Trophoblast cell (in vitro differentiated cells and primary cell): Measurements from ENCODE around the gene TOX2.

Source experiments
- DNase-seq, 2 donors: peaks; one replicate each; pipeline ENCODE4 v3.0.0-alpha.2; 2016
- H2AFZ ChIP-seq: 2 replicates; pipeline ENCODE4 v1.6.1; 2013; ENCODE audit warnings: low read length, moderate library complexity, mild to moderate bottlenecking; ENCODE audit not compliant: insufficient read depth, poor library complexity
- H2AK5ac ChIP-seq: 2 replicates; pipeline ENCODE4 v1.6.1; 2013; ENCODE audit warnings: mild to moderate bottlenecking, low read length
- H2BK120ac ChIP-seq: 2 replicates; pipeline ENCODE4 v1.6.1; 2013; ENCODE audit warnings: low read length, mild to moderate bottlenecking, moderate library complexity; ENCODE audit not compliant: insufficient read depth, poor library complexity
- H2BK12ac ChIP-seq: 2 replicates; pipeline ENCODE4 v1.6.1; 2013; ENCODE audit warnings: mild to moderate bottlenecking, low read length, moderate library complexity
- H2BK5ac ChIP-seq: 2 replicates; pipeline ENCODE4 v1.6.1; 2013; ENCODE audit warnings: low read length, low read depth, moderate library complexity, mild to moderate bottlenecking; ENCODE audit not compliant: poor library complexity
- H3K14ac ChIP-seq: 2 replicates; pipeline ENCODE4 v1.6.1; 2013; ENCODE audit warnings: mild to moderate bottlenecking, low read length
- H3K18ac ChIP-seq: 2 replicates; pipeline ENCODE4 v1.6.1; 2013; ENCODE audit warnings: mild to moderate bottlenecking, low read length
- H3K23ac ChIP-seq: 2 replicates; pipeline ENCODE4 v1.6.1; 2013; ENCODE audit warnings: low read length
- H3K27ac ChIP-seq: 2 replicates; pipeline ENCODE4 v1.5.1; 2013; ENCODE audit warnings: low read depth, mild to moderate bottlenecking, inconsistent platforms, low read length, moderate library complexity
- H3K27me3 ChIP-seq: 2 replicates; pipeline ENCODE4 v1.6.1; 2013; ENCODE audit warnings: inconsistent platforms, mild to moderate bottlenecking, low read length, moderate library complexity; ENCODE audit not compliant: insufficient read depth
- H3K36me3 ChIP-seq, 2 experiments: 1 replicate in 1 of 2; 2 replicates in 1 of 2; pipeline ENCODE4 v1.6.1; 2013; ENCODE audit warnings: low read length in 2 of 2, mild to moderate bottlenecking in 2 of 2, moderate library complexity in 1 of 2; ENCODE audit not compliant: insufficient read depth in 2 of 2, control insufficient read depth in 1 of 2
- H3K4ac ChIP-seq: 2 replicates; pipeline ENCODE4 v1.6.1; 2013; ENCODE audit warnings: low read depth, mild to moderate bottlenecking, low read length, moderate library complexity
- H3K4me1 ChIP-seq, 2 experiments: 1 replicate in 1 of 2; 2 replicates in 1 of 2; pipeline ENCODE4 v1.6.1; 2013; ENCODE audit warnings: low read length in 2 of 2, mild to moderate bottlenecking in 2 of 2, moderate library complexity in 1 of 2; ENCODE audit not compliant: insufficient read depth in 2 of 2, control insufficient read depth in 1 of 2
- H3K4me2 ChIP-seq: 2 replicates; pipeline ENCODE4 v1.6.1; 2013; ENCODE audit warnings: inconsistent platforms, mild to moderate bottlenecking, low read length, moderate library complexity
- H3K4me3 ChIP-seq: 2 replicates; pipeline ENCODE4 v1.5.1; 2013; ENCODE audit warnings: mild to moderate bottlenecking, low read depth, low read length, inconsistent platforms
- H3K79me1 ChIP-seq: one replicate; pipeline ENCODE4 v1.6.1; 2013; ENCODE audit warnings: low read length
- H3K79me2 ChIP-seq: 2 replicates; pipeline ENCODE4 v1.6.1; 2013; ENCODE audit warnings: low read length, mild to moderate bottlenecking; ENCODE audit not compliant: control insufficient read depth, insufficient read depth, poor library complexity
- H3K9ac ChIP-seq: 2 replicates; pipeline ENCODE4 v1.6.1; 2013; ENCODE audit warnings: mild to moderate bottlenecking, low read length
- H3K9me3 ChIP-seq: 2 replicates; pipeline ENCODE4 v1.6.1; 2013; ENCODE audit warnings: low read depth, mild to moderate bottlenecking, control low read depth, inconsistent platforms, low read length; ENCODE audit not compliant: insufficient read depth
- H4K12ac ChIP-seq: 2 replicates; pipeline ENCODE4 v1.6.1; 2013; ENCODE audit warnings: low read depth, mild to moderate bottlenecking, low read length, moderate library complexity
- H4K8ac ChIP-seq: 2 replicates; pipeline ENCODE4 v1.6.1; 2013; ENCODE audit warnings: low read depth, mild to moderate bottlenecking, low read length, moderate library complexity
- H4K91ac ChIP-seq: one replicate; pipeline ENCODE4 v1.6.1; 2013; ENCODE audit warnings: low read depth, mild to moderate bottlenecking, low read length, moderate library complexity
- WGBS: extraction: QIAGEN DNeasy Blood & Tissue Kit; methylation state at CpG from one replicate; pipeline ENCODE4 v1.1.7; 2013; ENCODE audit warnings: missing lambda C conversion rate; ENCODE audit not compliant: insufficient read length, insufficient coverage; ENCODE audit errors: extremely low coverage; 5-methylcytosine and 5-hydroxymethylcytosine counted together

Gene TOX2

GRCh38 chr20:43993560-43993959, 78.9 kb downstream of the TOX2 start:
- no peaks in the 10 kb centered on the region for H3K36me3 ChIP-seq
- no CpG with 5 or more reads among the region's 4 CpGs for WGBS
- no peak overlapping the region for H3K9ac ChIP-seq
- H2BK5ac ChIP-seq: no peak overlapping the region
- no peaks in the 10 kb centered on the region for H3K27me3 ChIP-seq
- H3K14ac ChIP-seq: no peak overlapping the region
- no peak overlapping the region for H3K4ac ChIP-seq
- H2AK5ac ChIP-seq: no peak overlapping the region
- DNase-seq: no peak
- no peak overlapping the region for H4K91ac ChIP-seq
- H3K23ac ChIP-seq: no peak overlapping the region
- H3K4me2 ChIP-seq: no peak overlapping the region
- H3K9me3 ChIP-seq: no peaks in the 10 kb centered on the region
- H4K8ac ChIP-seq: no peak overlapping the region
- no peaks in the 10 kb centered on the region for H3K79me1 ChIP-seq
- no peak overlapping the region for H2BK120ac ChIP-seq
- H2BK12ac ChIP-seq: no peak overlapping the region
- no peaks in the 10 kb centered on the region for H3K79me2 ChIP-seq
- no peak overlapping the region for H3K4me3 ChIP-seq
- no peak overlapping the region for H3K27ac ChIP-seq
- no peak overlapping the region for H4K12ac ChIP-seq
- no peak overlapping the region for H3K18ac ChIP-seq
- H3K4me1 ChIP-seq: no peaks in the 10 kb centered on the region
- no peak overlapping the region for H2AFZ ChIP-seq

GRCh38 chr20:43994486-43995100, 79.9 kb downstream of the TOX2 start:
- H3K23ac ChIP-seq: no peak overlapping the region
- WGBS: no CpG with 5 or more reads among the region's 11 CpGs

GRCh38 chr20:43995645-43996044, 81.0 kb downstream of the TOX2 start:
- H3K79me2 ChIP-seq: no peaks in the 10 kb centered on the region
- no peaks in the 10 kb centered on the region for H3K9me3 ChIP-seq
- no peak overlapping the region for H2BK5ac ChIP-seq
- H3K4me3 ChIP-seq: no peak overlapping the region
- no peaks in the 10 kb centered on the region for H3K36me3 ChIP-seq
- H3K27ac ChIP-seq: no peak overlapping the region
- no peak overlapping the region for H3K18ac ChIP-seq
- H4K91ac ChIP-seq: no peak overlapping the region
- no peak overlapping the region for H3K4ac ChIP-seq
- no peak overlapping the region for H2BK12ac ChIP-seq
- no peak overlapping the region for H2AFZ ChIP-seq
- H4K12ac ChIP-seq: no peak overlapping the region
- H3K4me1 ChIP-seq: no peaks in the 10 kb centered on the region
- H3K14ac ChIP-seq: no peak overlapping the region
- H2AK5ac ChIP-seq: no peak overlapping the region
- H3K79me1 ChIP-seq: no peaks in the 10 kb centered on the region
- no peak overlapping the region for H3K4me2 ChIP-seq
- H2BK120ac ChIP-seq: no peak overlapping the region
- no peak for DNase-seq
- no peak overlapping the region for H4K8ac ChIP-seq
- H3K23ac ChIP-seq: no peak overlapping the region
- no peak overlapping the region for H3K9ac ChIP-seq
- H3K27me3 ChIP-seq: no peaks in the 10 kb centered on the region

More at GRCh38 chr20:43994486-43995100, 79.9 kb downstream of the TOX2 start:
- Histone ChIP-seq H3K14ac (no peak overlapping the region), H2BK120ac (no peak overlapping the region), H4K12ac (no peak overlapping the region), H3K27me3 (no peaks in the 10 kb centered on the region), H4K8ac (no peak overlapping the region), H3K9ac (no peak overlapping the region), H3K9me3 (no peaks in the 10 kb centered on the region), H3K18ac (no peak overlapping the region), H2AFZ (no peak overlapping the region), H2BK12ac (no peak overlapping the region), H3K79me2 (no peaks in the 10 kb centered on the region), H3K36me3 (no peaks in the 10 kb centered on the region), H3K4me1 (no peaks in the 10 kb centered on the region), H4K91ac (no peak overlapping the region), H2AK5ac (no peak overlapping the region), H3K4ac (no peak overlapping the region), H3K4me3 (no peak overlapping the region), H3K79me1 (no peaks in the 10 kb centered on the region), H3K4me2 (no peak overlapping the region), H3K27ac (no peak overlapping the region), H2BK5ac (no peak overlapping the region)
- DNase-seq: no peak

- Histone ChIP-seq H3K79me2 (no peaks in the 10 kb centered on the region), H3K18ac (no peak overlapping the region), H2AFZ (no peak overlapping the region), H3K9me3 (no peaks in the 10 kb centered on the region), H3K23ac (no peak overlapping the region), H3K9ac (no peak overlapping the region), H2BK12ac (no peak overlapping the region), H3K14ac (no peak overlapping the region), H3K4ac (no peak overlapping the region), H4K91ac (no peak overlapping the region), H2BK5ac (no peak overlapping the region), H2AK5ac (no peak overlapping the region), H3K79me1 (no peaks in the 10 kb centered on the region), H4K12ac (no peak overlapping the region), H3K4me2 (no peak overlapping the region), H3K36me3 (no peaks in the 10 kb centered on the region), H3K4me3 (no peak overlapping the region), H3K27ac (no peak overlapping the region), H3K27me3 (no peaks in the 10 kb centered on the region), H2BK120ac (no peak overlapping the region), H3K4me1 (no peaks in the 10 kb centered on the region), H4K8ac (no peak overlapping the region)
- no CpG with 5 or more reads among the region's 7 CpGs for WGBS
- DNase-seq: no peak
These were observed 81.7 kb downstream of the TOX2 start for GRCh38 chr20:43996240-43996930.
